Activated CD4-positive, alpha-beta T cell treated with anti-CD3 and anti-CD28 coated beads for 36 hours (primary cell): Measurements from ENCODE around the gene FOXN3. TPM values are rescaled to one million over a fixed set of nuclear protein-coding genes. Genes with fewer than 3 reads are reported as not detected.

Experiments used
- ATAC-seq: fragments of 200-7000 bp; cut with Tn5 transposase; one replicate; pipeline ENCODE4 v1.10.0; 2021; ENCODE audit warnings: mild to moderate bottlenecking, moderate library complexity
- CTCF ChIA-PET: fragments of 350-600 bp; sonication (Branson Sonifier 250); formaldehyde crosslinking; loops from one replicate; lab custom pipeline; 2021; ENCODE audit warnings: antibody characterized with exemption; lab: Charles Lee
- POLR2A ChIA-PET: fragments of 350-600 bp; sonication (Branson Sonifier 250); formaldehyde crosslinking; loops from one replicate; lab custom pipeline; 2021; ENCODE audit warnings: antibody characterized with exemption, inconsistent platforms; lab: Charles Lee
- DNase-seq: peaks from one replicate; pipeline ENCODE4 v3.0.0-alpha.2; 2020
- H3K27ac Mint-ChIP-seq: one replicate; pipeline ENCODE4 v1.8.0; 2021; ENCODE audit warnings: mixed read lengths
- H3K27me3 Mint-ChIP-seq: one replicate; pipeline ENCODE4 v1.8.0; 2021; ENCODE audit warnings: mixed read lengths
- H3K36me3 Mint-ChIP-seq: one replicate; pipeline ENCODE4 v1.8.0; 2021; ENCODE audit warnings: low read depth, mixed read lengths
- H3K4me1 Mint-ChIP-seq: one replicate; pipeline ENCODE4 v1.8.0; 2021; ENCODE audit warnings: mixed read lengths
- H3K4me3 Mint-ChIP-seq: one replicate; pipeline ENCODE4 v1.8.0; 2021; ENCODE audit warnings: mild to moderate bottlenecking, moderate library complexity, mixed read lengths
- H3K9me3 Mint-ChIP-seq: one replicate; pipeline ENCODE4 v1.8.0; 2021; ENCODE audit warnings: low read depth, mixed read lengths
- intact Hi-C, 2 experiments: fragments of 100-400 bp; cut with DNase I in 1 of 2; cut with micrococcal nuclease in 1 of 2; formaldehyde crosslinking; loops; one replicate each; pipeline versions ENCODE4 v1.14.2 to v1.15.1; 2022 to 2024; cut with DNase I, micrococcal nuclease
- total RNA-seq, 2 experiments: library from RNA; stranded (reverse); gene quantifications; one replicate each; pipeline ENCODE4 v1.2.3, GENCODE V29; 2021

The FOXN3 gene
- total RNA-seq, 2 experiments from 2014 or later: 69.1 to 76.3 TPM

- Mint-ChIP-seq H3K27me3 (no peaks in the 10 kb centered on the region), H3K27ac (no peak overlapping the region), H3K4me1 (peaks cover 27% of the 10 kb centered on the region), H3K4me3 (no peak overlapping the region), H3K9me3 (no peaks in the 10 kb centered on the region), H3K36me3 (peaks cover 17% of the 10 kb centered on the region)
- intact Hi-C loops: no loop called here
- DNase-seq (no peak), ATAC-seq (no peak)
- CTCF ChIA-PET: no interaction called here
- POLR2A ChIA-PET: no interaction called here
Observed at GRCh38 chr14:89219051-89219450, 198.0 kb downstream of the FOXN3 start.

- Mint-ChIP-seq H3K9me3 (no peaks in the 10 kb centered on the region), H3K4me3 (no peak overlapping the region), H3K4me1 (peaks cover 23% of the 10 kb centered on the region), H3K27ac (no peak overlapping the region), H3K27me3 (no peaks in the 10 kb centered on the region), H3K36me3 (peaks cover 17% of the 10 kb centered on the region)
- ChIA-PET POLR2A (no interaction called here), CTCF (interaction anchor here (0.6 kb wide), 1 partner anchor 554 kb away, joined by 5 read pairs; no protein-coding TSS in a partner anchor)
- intact Hi-C loops: no loop called here
- ATAC-seq (no peak), DNase-seq (no peak)
Observed at GRCh38 chr14:89217891-89218290, 199.1 kb downstream of the FOXN3 start.

DNA sequence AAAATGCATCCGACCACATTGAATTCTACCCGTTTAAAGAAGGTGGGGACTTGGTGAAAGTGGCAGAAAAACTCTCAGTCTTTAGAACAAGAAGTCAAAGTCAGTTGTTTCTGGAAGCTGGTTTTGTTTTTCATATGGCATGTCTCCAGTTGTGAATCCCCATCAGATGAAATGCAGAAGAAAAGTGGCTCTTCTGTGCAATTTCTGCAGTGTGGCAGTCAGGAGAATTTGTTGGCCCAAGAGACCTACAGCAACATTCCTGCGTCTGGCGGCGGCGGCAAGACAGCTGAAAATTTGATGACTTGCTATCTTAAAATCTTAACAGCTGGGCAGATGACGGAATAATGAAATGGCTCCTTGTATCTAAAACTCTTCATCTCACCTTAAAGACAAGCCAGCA is 201.5 kb downstream of the FOXN3 start:
- intact Hi-C loops: no loop called here
- ChIA-PET POLR2A (no interaction called here), CTCF (no interaction called here)

GRCh38 chr14:89215114-89215513 is 201.9 kb downstream of the FOXN3 start:
- intact Hi-C loops: no loop called here
- ChIA-PET CTCF (no interaction called here), POLR2A (no interaction called here)
- Mint-ChIP-seq H3K36me3 (peaks cover 14% of the 10 kb centered on the region), H3K27me3 (no peaks in the 10 kb centered on the region), H3K4me3 (no peak overlapping the region), H3K9me3 (no peaks in the 10 kb centered on the region), H3K4me1 (peaks cover 7% of the 10 kb centered on the region), H3K27ac (no peak overlapping the region)
- ATAC-seq (no peak), DNase-seq (no peak)

More for the DNA sequence above, 201.5 kb downstream of the FOXN3 start:
- no peak for ATAC-seq
- no peak for DNase-seq
- Mint-ChIP-seq H3K9me3 (no peaks in the 10 kb centered on the region), H3K27ac (no peak overlapping the region), H3K36me3 (peaks cover 16% of the 10 kb centered on the region), H3K27me3 (no peaks in the 10 kb centered on the region), H3K4me3 (no peak overlapping the region), H3K4me1 (peaks cover 6% of the 10 kb centered on the region)

GRCh38 chr14:89214221-89214965 is 202.6 kb downstream of the FOXN3 start:
- H3K4me3 Mint-ChIP-seq: no peak overlapping the region
- intact Hi-C loops: no loop called here
- ChIA-PET POLR2A (no interaction called here), CTCF (interaction anchor here (1.4 kb wide), 1 partner anchor 186 kb away, joined by 4 read pairs; no protein-coding TSS in a partner anchor)
- no peak overlapping the region for H3K27ac Mint-ChIP-seq
- no peaks in the 10 kb centered on the region for H3K9me3 Mint-ChIP-seq
- H3K4me1 Mint-ChIP-seq: peaks cover 9% of the 10 kb centered on the region
- ATAC-seq: no peak
- no peaks in the 10 kb centered on the region for H3K27me3 Mint-ChIP-seq
- peaks cover 9% of the 10 kb centered on the region for H3K36me3 Mint-ChIP-seq
- no peak for DNase-seq

- Mint-ChIP-seq H3K4me1 (peaks cover 9% of the 10 kb centered on the region), H3K27ac (no peak overlapping the region), H3K36me3 (peaks cover 8% of the 10 kb centered on the region), H3K4me3 (no peak overlapping the region), H3K27me3 (no peaks in the 10 kb centered on the region), H3K9me3 (no peaks in the 10 kb centered on the region)
- DNase-seq (no peak), ATAC-seq (no peak)
- intact Hi-C loops: no loop called here
- POLR2A ChIA-PET: no interaction called here
- CTCF ChIA-PET: interaction anchor here (0.8 to 1.4 kb wide), 3 partner anchors 11 to 391 kb away, joined by 3 to 4 read pairs (median 3); no protein-coding TSS in a partner anchor
Observed at GRCh38 chr14:89212386-89213235, 204.4 kb downstream of the FOXN3 start.

DNA sequence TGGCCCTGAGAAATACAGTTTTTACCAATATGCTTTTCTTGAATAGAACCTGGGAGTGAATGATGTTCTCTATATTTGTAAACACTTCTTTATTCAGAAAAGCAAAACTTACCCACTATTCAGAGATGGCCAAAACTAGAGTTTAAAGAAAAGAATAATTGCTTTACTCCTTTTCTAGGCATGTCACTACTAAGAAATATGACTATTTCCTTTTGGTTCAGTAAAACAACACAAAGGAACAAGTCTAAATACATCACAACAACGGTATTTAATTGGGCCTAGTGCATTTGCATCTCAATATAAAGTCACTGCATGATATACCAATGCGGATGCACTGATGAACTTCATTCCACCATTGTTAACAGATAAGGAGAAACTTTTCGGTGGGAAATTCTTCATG is 207.5 kb downstream of the FOXN3 start:
- no peaks in the 10 kb centered on the region for H3K9me3 Mint-ChIP-seq
- H3K27ac Mint-ChIP-seq: no peak overlapping the region
- no peak for DNase-seq
- peaks cover 15% of the 10 kb centered on the region for H3K4me1 Mint-ChIP-seq
- POLR2A ChIA-PET: interaction anchor here (0.5 kb wide), 1 partner anchor 168 kb away, joined by 4 read pairs; no protein-coding TSS in a partner anchor
- ATAC-seq: no peak
- H3K36me3 Mint-ChIP-seq: peaks cover 14% of the 10 kb centered on the region
- CTCF ChIA-PET: interaction anchor here (0.5 to 0.8 kb wide), 2 partner anchors 66 to 330 kb away, joined by 3 to 4 read pairs; no protein-coding TSS in a partner anchor
- no peak overlapping the region for H3K4me3 Mint-ChIP-seq
- intact Hi-C loops: no loop called here
- H3K27me3 Mint-ChIP-seq: no peaks in the 10 kb centered on the region

DNA sequence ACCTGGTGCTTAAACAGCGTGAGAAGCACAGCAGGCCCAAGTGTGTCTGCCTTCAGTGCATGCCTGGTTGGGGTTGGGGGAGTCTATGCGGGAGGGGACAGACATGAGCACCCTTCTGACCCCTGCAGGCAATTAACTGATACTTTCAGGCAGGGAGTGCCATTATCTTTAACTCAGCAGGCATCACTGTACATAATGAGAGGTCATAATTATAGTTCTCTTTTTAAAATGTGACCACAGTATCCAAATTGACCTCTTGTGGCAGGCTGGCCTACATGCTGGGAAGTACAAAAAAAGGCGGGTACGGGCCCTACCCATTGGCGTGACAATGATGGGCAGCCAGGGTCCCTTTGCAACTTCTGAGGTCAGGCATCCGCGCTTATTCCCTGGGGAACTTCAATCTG is 209.1 kb downstream of the FOXN3 start:
- CTCF ChIA-PET: no interaction called here
- no peak overlapping the region for H3K4me3 Mint-ChIP-seq
- no peak overlapping the region for H3K27ac Mint-ChIP-seq
- ATAC-seq (no peak), DNase-seq (no peak)
- peaks cover 19% of the 10 kb centered on the region for H3K36me3 Mint-ChIP-seq
- H3K4me1 Mint-ChIP-seq: peaks cover 26% of the 10 kb centered on the region
- H3K9me3 Mint-ChIP-seq: no peaks in the 10 kb centered on the region
- intact Hi-C loops: no loop called here
- H3K27me3 Mint-ChIP-seq: no peaks in the 10 kb centered on the region
- POLR2A ChIA-PET: no interaction called here

DNA sequence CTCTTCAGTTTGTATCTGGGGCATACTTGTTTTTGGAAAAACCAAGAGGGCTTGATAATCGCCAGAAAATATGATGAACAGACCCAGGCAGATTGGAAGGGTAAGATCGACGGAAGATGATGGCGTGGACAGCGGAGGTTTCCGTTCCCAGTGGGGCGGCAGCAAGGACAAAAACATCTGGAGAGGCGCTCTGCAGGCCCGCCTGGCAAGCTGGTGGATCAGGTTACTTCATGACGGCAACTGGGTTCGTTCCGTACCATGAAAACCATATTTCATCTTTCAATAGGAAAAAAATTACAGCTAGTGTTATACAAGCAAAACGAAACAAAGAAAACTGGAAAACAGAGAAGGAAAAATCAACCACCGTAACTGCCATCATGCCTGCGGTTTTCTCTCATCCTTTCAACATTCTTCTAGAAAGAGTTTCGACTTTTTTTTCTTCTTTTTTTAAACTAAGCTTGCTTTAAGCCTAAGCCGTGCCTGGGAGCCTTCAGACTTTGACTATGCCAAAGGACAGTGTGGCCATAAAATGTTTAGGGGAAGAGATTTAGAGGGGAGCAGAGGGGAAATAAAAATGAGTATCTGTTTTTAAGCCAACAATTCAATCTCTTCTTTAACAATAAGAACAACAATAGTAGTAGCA is 210.5 kb downstream of the FOXN3 start:
- ATAC-seq: no peak
- POLR2A ChIA-PET: no interaction called here
- H3K4me1 Mint-ChIP-seq: peaks cover 38% of the 10 kb centered on the region
- H3K27me3 Mint-ChIP-seq: no peaks in the 10 kb centered on the region
- intact Hi-C loops: no loop called here
- no peaks in the 10 kb centered on the region for H3K9me3 Mint-ChIP-seq
- no peak overlapping the region for H3K4me3 Mint-ChIP-seq
- CTCF ChIA-PET: interaction anchor here (0.7 to 1.0 kb wide), 3 partner anchors 12 to 272 kb away, joined by 3 to 4 read pairs (median 4); no protein-coding TSS in a partner anchor
- DNase-seq: no peak
- H3K36me3 Mint-ChIP-seq: peaks cover 19% of the 10 kb centered on the region
- H3K27ac Mint-ChIP-seq: no peak overlapping the region

GRCh38 chr14:89205137-89205740 is 211.8 kb downstream of the FOXN3 start:
- ChIA-PET CTCF (no interaction called here), POLR2A (no interaction called here)
- H3K36me3 Mint-ChIP-seq: peaks cover 19% of the 10 kb centered on the region
- H3K4me1 Mint-ChIP-seq: peaks cover 38% of the 10 kb centered on the region
- no peaks in the 10 kb centered on the region for H3K27me3 Mint-ChIP-seq
- H3K4me3 Mint-ChIP-seq: no peak overlapping the region
- peaks cover 3% of the 10 kb centered on the region for H3K9me3 Mint-ChIP-seq
- intact Hi-C loops: no loop called here
- DNase-seq (no peak), ATAC-seq (no peak)
- H3K27ac Mint-ChIP-seq: no peak overlapping the region
